Left ventricle myocardium inferior (tissue), 1 donor: ENCODE data around the gene RNF38. TPM values are rescaled to one million over a fixed set of nuclear protein-coding genes. Genes with fewer than 3 reads are reported as not detected.

Experiments used
- DNase-seq: peaks from one replicate; pipeline ENCODE4 v3.0.0-alpha.2; 2020
- H3K27ac ChIP-seq: fragments of 200-600 bp; replicated peaks from 2 replicates; pipeline ENCODE4 v1.8.0; 2021
- H3K27me3 ChIP-seq: fragments of 200-600 bp; 2 replicates; pipeline ENCODE4 v1.8.0; 2021; ENCODE audit warnings: low read depth
- H3K36me3 ChIP-seq: fragments of 200-600 bp; 2 replicates; pipeline ENCODE4 v1.8.0; 2021
- H3K4me1 ChIP-seq: fragments of 200-600 bp; 2 replicates; pipeline ENCODE4 v1.8.0; 2021
- H3K4me3 ChIP-seq: fragments of 200-600 bp; 2 replicates; pipeline ENCODE4 v1.8.0; 2021; ENCODE audit warnings: mild to moderate bottlenecking, moderate library complexity
- H3K9me3 ChIP-seq: fragments of 200-600 bp; replicated peaks from 2 replicates; pipeline ENCODE4 v1.8.0; 2021
- intact Hi-C: fragments of 100-400 bp; cut with micrococcal nuclease; formaldehyde crosslinking; loops from one replicate; pipeline ENCODE4 v1.11.0; 2022
- total RNA-seq: library from RNA; stranded (reverse); fragmentation: NEBNext Ultra II Directional; extraction: Animal tissue kit (Norgen Biotek cat#: 25700); gene quantifications from one replicate; pipeline ENCODE4 v1.2.1, GENCODE V29; 2021
- TF ChIP-seq, protein P1 (sequence below): fragments of 200-600 bp; IDR thresholded peaks from 2 replicates; pipeline ENCODE4 v1.8.0; 2021; ENCODE audit warnings: antibody characterized with exemption, mild to moderate bottlenecking, borderline replicate concordance
- donor health status: DM: no; HTN: yes; CAD: no; lungs with severe emphysema.

Gene RNF38
- total RNA-seq, 1 donor from 2014 or later = 25.7 TPM

DNA sequence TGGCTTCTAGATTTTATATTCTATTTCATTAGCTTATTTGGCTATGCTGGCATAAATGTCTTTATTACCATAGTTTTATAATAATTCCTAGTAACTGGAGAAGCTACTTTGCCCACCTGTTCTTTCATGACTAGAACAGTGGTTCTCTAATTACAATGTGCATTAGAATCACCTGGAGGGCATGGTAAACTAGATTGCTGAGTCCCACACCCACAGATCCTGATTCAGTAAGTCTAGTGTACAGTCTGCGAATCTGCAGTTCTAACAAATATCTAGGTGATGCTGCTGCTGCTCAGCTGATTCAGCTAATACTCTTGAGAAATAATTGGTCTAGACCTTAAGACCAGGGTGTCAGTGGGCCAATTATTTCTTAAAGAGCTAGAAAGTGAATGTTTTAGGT is 35.5 kb downstream of the RNF38 start:
- DNase-seq = no peak
- Histone ChIP-seq H3K36me3 (peaks cover 53% of the 10 kb centered on the region), H3K4me3 (no peak overlapping the region), H3K4me1 (no peaks in the 10 kb centered on the region), H3K27ac (no peak overlapping the region), H3K27me3 (no peaks in the 10 kb centered on the region), H3K9me3 (no peaks in the 10 kb centered on the region)
- intact Hi-C loops = no loop called here
- TF ChIP-seq, protein P1, sequence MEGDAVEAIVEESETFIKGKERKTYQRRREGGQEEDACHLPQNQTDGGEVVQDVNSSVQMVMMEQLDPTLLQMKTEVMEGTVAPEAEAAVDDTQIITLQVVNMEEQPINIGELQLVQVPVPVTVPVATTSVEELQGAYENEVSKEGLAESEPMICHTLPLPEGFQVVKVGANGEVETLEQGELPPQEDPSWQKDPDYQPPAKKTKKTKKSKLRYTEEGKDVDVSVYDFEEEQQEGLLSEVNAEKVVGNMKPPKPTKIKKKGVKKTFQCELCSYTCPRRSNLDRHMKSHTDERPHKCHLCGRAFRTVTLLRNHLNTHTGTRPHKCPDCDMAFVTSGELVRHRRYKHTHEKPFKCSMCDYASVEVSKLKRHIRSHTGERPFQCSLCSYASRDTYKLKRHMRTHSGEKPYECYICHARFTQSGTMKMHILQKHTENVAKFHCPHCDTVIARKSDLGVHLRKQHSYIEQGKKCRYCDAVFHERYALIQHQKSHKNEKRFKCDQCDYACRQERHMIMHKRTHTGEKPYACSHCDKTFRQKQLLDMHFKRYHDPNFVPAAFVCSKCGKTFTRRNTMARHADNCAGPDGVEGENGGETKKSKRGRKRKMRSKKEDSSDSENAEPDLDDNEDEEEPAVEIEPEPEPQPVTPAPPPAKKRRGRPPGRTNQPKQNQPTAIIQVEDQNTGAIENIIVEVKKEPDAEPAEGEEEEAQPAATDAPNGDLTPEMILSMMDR = no peak

GRCh38 chr9:36363448-36363847 is 36.6 kb downstream of the RNF38 start:
- Histone ChIP-seq H3K4me1 (peaks cover under 1% of the 10 kb centered on the region), H3K27ac (no peak overlapping the region), H3K36me3 (peaks cover 41% of the 10 kb centered on the region), H3K27me3 (no peaks in the 10 kb centered on the region), H3K9me3 (no peaks in the 10 kb centered on the region), H3K4me3 (no peak overlapping the region)
- TF ChIP-seq, protein P1 = no peak
- no peak for DNase-seq
- intact Hi-C loops = no loop called here

DNA sequence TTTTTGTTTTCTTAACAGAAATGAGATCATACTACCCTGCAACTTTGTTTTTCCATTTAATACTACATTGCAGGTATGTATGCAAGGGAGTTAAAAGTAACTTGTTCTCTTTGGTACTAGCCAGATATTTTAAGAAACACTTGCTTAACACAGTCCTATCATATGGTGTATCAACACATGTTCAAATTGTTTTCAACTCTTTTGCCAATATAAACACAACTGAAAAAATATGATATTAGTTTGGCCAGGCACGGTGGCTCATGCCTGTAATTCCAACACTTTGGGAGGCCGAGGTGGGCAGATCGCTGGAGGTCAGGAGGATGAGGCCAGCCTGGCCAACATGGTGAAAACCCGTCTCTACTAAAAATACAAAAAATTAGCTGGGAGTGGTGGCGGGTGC is 41.6 kb downstream of the RNF38 start:
- Histone ChIP-seq H3K27me3 (no peaks in the 10 kb centered on the region), H3K4me3 (no peak overlapping the region), H3K27ac (no peak overlapping the region), H3K9me3 (no peaks in the 10 kb centered on the region), H3K4me1 (peaks cover 26% of the 10 kb centered on the region), H3K36me3 (peaks cover 13% of the 10 kb centered on the region)
- intact Hi-C loops = no loop called here
- DNase-seq = no peak
- TF ChIP-seq, protein P1 = no peak

GRCh38 chr9:36357639-36358038 is 42.4 kb downstream of the RNF38 start:
- Histone ChIP-seq H3K27me3 (no peaks in the 10 kb centered on the region), H3K27ac (no peak overlapping the region), H3K4me3 (no peak overlapping the region), H3K9me3 (no peaks in the 10 kb centered on the region), H3K4me1 (peaks cover 26% of the 10 kb centered on the region), H3K36me3 (peaks cover 15% of the 10 kb centered on the region)
- intact Hi-C loops = no loop called here
- TF ChIP-seq, protein P1 = no peak
- DNase-seq = no peak

DNA sequence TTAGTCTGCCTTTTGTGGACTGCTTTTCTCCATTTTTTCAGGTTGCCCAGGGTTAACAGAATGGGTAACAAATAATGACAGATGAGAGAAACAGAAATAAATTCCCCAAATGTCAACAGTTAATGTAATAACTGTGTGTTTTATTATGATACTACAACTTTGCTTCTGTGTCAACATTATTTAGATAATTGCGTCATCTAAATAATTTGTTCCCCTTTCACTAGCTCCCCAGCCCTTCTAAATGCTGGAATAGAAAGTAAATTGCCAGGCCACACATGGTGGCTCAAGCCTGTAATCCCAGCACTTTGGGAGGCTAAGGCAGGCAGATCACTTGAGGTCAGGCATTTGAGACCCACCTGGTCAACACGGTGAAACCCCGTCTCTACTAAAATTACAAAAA is 53.5 kb downstream of the RNF38 start:
- TF ChIP-seq, protein P1 = no peak
- Histone ChIP-seq H3K4me3 (no peak overlapping the region), H3K9me3 (no peaks in the 10 kb centered on the region), H3K27me3 (no peaks in the 10 kb centered on the region), H3K27ac (no peak overlapping the region), H3K4me1 (peaks cover 11% of the 10 kb centered on the region), H3K36me3 (peaks cover 86% of the 10 kb centered on the region)
- no peak for DNase-seq
- intact Hi-C loops = no loop called here
